NCI-H82 treated with DMSO at 0.1 percent for 48 hours (cell line): ENCODE results near the gene MT1M.
"Not testable (repeated sequence)": the region's sequence is repeated elsewhere in the genome, so short reads cannot be mapped to it uniquely, and the experiment has no call there.

Experiments
- DNase-seq: peaks from one replicate; lab custom pipeline; 2025; ENCODE audit not compliant: unreplicated experiment; lab: John Stamatoyannopoulos, UW

Gene MT1M

GRCh38 chr16:56632156-56632847 is at the start of gene MT1M:
MT1M (plus strand) TSS chr16:56632659; CDS start chr16:56632732, 73 bp downstream.
- DNase-seq: no peak

- not testable (repeated sequence) for DNase-seq
Observed at GRCh38 chr16:56582911-56583310, 49.5 kb upstream of the MT1M start.

- no peak for DNase-seq
Observed at GRCh38 chr16:56583351-56584168, 48.9 kb upstream of the MT1M start.

- no peak for DNase-seq
Observed at GRCh38 chr16:56584276-56584675, 48.2 kb upstream of the MT1M start.

- no peak for DNase-seq
Observed at GRCh38 chr16:56588781-56589140, 43.7 kb upstream of the MT1M start.

GRCh38 chr16:56589141-56590039 is 43.1 kb upstream of the MT1M start, which contains the start of gene MT3:
MT3 (plus strand) TSS chr16:56589528; CDS start chr16:56589591, 63 bp downstream.
- no peak for DNase-seq

- no peak for DNase-seq
Observed at GRCh38 chr16:56591377-56592060, 40.9 kb upstream of the MT1M start.

GRCh38 chr16:56593573-56594291 is 38.7 kb upstream of the MT1M start:
- DNase-seq: no peak

- no peak for DNase-seq
Observed at GRCh38 chr16:56594292-56594619, 38.2 kb upstream of the MT1M start.

GRCh38 chr16:56600398-56600999 is 32.0 kb upstream of the MT1M start:
- no peak for DNase-seq

- DNase-seq: no peak
Observed at GRCh38 chr16:56601325-56601724, 31.1 kb upstream of the MT1M start.

GRCh38 chr16:56603589-56603988 is 28.9 kb upstream of the MT1M start:
- no peak for DNase-seq

- DNase-seq: no peak
Observed at GRCh38 chr16:56604966-56605365, 27.5 kb upstream of the MT1M start.

GRCh38 chr16:56605475-56605874 is 27.0 kb upstream of the MT1M start:
- no peak for DNase-seq

- no peak for DNase-seq
Observed at GRCh38 chr16:56606071-56606475, 26.4 kb upstream of the MT1M start.

GRCh38 chr16:56606476-56607108 is 25.9 kb upstream of the MT1M start:
- no peak for DNase-seq

- DNase-seq: no peak
Observed at GRCh38 chr16:56607109-56607618, 25.3 kb upstream of the MT1M start.

- no peak for DNase-seq
Observed at GRCh38 chr16:56607675-56608042, 24.8 kb upstream of the MT1M start.
